ENCODE results near the gene KCNIP4. TPM values are rescaled to one million over a fixed set of nuclear protein-coding genes. Genes with fewer than 3 reads are reported as not detected.

KCNIP4 gene
- total RNA-seq, 3 donors from 2014 or later (not counting 1 experiment from before 2014, with no cell fraction given) = not detected

DNA sequence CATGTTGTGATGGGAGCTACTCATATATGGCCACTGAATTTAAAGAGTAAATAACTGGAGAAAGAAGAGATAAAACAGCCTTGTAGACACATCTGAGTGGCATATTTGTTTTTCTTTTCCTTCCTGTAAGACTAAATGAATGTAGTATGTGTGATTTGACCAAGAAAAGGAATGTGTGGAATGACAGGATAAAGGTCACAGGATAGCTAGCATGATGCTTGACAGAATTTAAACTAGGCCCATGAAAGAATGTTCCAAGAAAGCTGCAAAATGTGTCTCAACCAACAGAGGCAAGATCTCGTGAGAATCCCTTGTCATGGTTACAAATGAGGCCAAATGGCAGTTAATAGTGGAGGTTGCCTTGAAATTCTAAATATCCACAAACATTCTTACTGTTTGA, 137.0 kb downstream of the KCNIP4 start:
- H3K4me1 Mint-ChIP-seq = no peaks in the 10 kb centered on the region
- ATAC-seq = no peak
- intact Hi-C loops (cut with micrococcal nuclease) = no loop called here
- no peaks in the 10 kb centered on the region for H3K27me3 Mint-ChIP-seq (ENCODE audit: low read depth in 2 of 2)
- TF ChIP-seq, protein P1, sequence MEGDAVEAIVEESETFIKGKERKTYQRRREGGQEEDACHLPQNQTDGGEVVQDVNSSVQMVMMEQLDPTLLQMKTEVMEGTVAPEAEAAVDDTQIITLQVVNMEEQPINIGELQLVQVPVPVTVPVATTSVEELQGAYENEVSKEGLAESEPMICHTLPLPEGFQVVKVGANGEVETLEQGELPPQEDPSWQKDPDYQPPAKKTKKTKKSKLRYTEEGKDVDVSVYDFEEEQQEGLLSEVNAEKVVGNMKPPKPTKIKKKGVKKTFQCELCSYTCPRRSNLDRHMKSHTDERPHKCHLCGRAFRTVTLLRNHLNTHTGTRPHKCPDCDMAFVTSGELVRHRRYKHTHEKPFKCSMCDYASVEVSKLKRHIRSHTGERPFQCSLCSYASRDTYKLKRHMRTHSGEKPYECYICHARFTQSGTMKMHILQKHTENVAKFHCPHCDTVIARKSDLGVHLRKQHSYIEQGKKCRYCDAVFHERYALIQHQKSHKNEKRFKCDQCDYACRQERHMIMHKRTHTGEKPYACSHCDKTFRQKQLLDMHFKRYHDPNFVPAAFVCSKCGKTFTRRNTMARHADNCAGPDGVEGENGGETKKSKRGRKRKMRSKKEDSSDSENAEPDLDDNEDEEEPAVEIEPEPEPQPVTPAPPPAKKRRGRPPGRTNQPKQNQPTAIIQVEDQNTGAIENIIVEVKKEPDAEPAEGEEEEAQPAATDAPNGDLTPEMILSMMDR (IDR thresholded peaks at IDR 0.05) = no peak
- DNase-seq = no peak
- Histone ChIP-seq H3K27ac (ENCODE audit: low read length) (no peak overlapping the region), H3K9me3 (ENCODE audit: control insufficient read depth, insufficient read depth, low read length) (no peaks in the 10 kb centered on the region), H3K4me3 (ENCODE audit: low read length) (no peak overlapping the region), H3K27me3 (ENCODE audit: control insufficient read depth, insufficient read depth, low read length) (no peaks in the 10 kb centered on the region), H3K4me1 (ENCODE audit: control insufficient read depth, insufficient read depth, low read length) (no peaks in the 10 kb centered on the region), H3K36me3 (ENCODE audit: control insufficient read depth, insufficient read depth, low read length) (no peaks in the 10 kb centered on the region)
- no peak overlapping the region for H3K27ac Mint-ChIP-seq
- WGBS (ENCODE audit: insufficient coverage) = 63% methylated on average over 1 of the region's 1 CpG
- H3K4me3 Mint-ChIP-seq = no peak overlapping the region
- peaks cover 0 to 6% of the 10 kb centered on the region in 2 donors for H3K9me3 Mint-ChIP-seq
- no peaks in the 10 kb centered on the region for H3K36me3 Mint-ChIP-seq

DNA sequence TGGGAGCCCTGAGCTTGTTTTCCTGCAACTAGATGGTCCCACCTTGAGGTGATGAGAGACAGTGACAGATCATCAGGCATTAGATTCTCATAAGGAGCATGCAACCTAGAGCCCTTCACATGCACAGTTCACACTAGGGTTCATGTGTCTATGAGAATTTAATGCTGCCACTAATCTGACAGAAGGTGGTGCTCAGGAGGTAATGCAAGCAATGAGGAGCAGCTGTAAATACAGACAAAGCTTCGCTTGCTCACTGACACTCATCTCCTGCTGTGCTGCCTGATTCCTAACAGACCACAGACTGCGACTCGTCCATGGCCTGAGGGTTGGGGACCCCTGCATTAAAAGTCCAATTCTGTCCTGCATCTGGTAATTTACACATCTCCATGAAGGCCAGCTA, 141.6 kb downstream of the KCNIP4 start:
- no peak overlapping the region for H3K27ac Mint-ChIP-seq
- H3K36me3 Mint-ChIP-seq = no peaks in the 10 kb centered on the region
- no peak overlapping the region for H3K4me3 ChIP-seq (ENCODE audit: low read length)
- TF ChIP-seq, protein P1 (IDR thresholded peaks at IDR 0.05) = no peak
- H3K4me1 Mint-ChIP-seq = no peaks in the 10 kb centered on the region
- intact Hi-C loops (cut with micrococcal nuclease) = no loop called here
- H3K4me1 ChIP-seq (ENCODE audit: control insufficient read depth, insufficient read depth, low read length) = no peaks in the 10 kb centered on the region
- DNase-seq = no peak
- 82% methylated on average over 3 of the region's 3 CpGs for WGBS (ENCODE audit: insufficient coverage)
- no peaks in the 10 kb centered on the region for H3K9me3 Mint-ChIP-seq
- H3K27me3 ChIP-seq (ENCODE audit: control insufficient read depth, insufficient read depth, low read length) = no peaks in the 10 kb centered on the region
- ATAC-seq = no peak
- H3K27me3 Mint-ChIP-seq (ENCODE audit: low read depth in 2 of 2) = no peaks in the 10 kb centered on the region
- no peak overlapping the region for H3K4me3 Mint-ChIP-seq
- no peaks in the 10 kb centered on the region for H3K36me3 ChIP-seq (ENCODE audit: control insufficient read depth, insufficient read depth, low read length)
- H3K27ac ChIP-seq (ENCODE audit: low read length) = no peak overlapping the region
- H3K9me3 ChIP-seq (ENCODE audit: control insufficient read depth, insufficient read depth, low read length) = no peaks in the 10 kb centered on the region

GRCh38 chr4:21802406-21802805, 146.2 kb downstream of the KCNIP4 start:
- Histone ChIP-seq H3K27me3 (ENCODE audit: control insufficient read depth, insufficient read depth, low read length) (no peaks in the 10 kb centered on the region), H3K27ac (ENCODE audit: low read length) (no peak overlapping the region), H3K4me3 (ENCODE audit: low read length) (no peak overlapping the region), H3K4me1 (ENCODE audit: control insufficient read depth, insufficient read depth, low read length) (no peaks in the 10 kb centered on the region), H3K9me3 (ENCODE audit: control insufficient read depth, insufficient read depth, low read length) (no peaks in the 10 kb centered on the region), H3K36me3 (ENCODE audit: control insufficient read depth, insufficient read depth, low read length) (no peaks in the 10 kb centered on the region)
- intact Hi-C loops (cut with micrococcal nuclease) = no loop called here
- Mint-ChIP-seq H3K9me3 (no peaks in the 10 kb centered on the region), H3K4me3 (no peak overlapping the region), H3K27ac (no peak overlapping the region), H3K36me3 (no peaks in the 10 kb centered on the region), H3K27me3 (ENCODE audit: low read depth in 2 of 2) (no peaks in the 10 kb centered on the region), H3K4me1 (no peaks in the 10 kb centered on the region)
- DNase-seq (no peak), ATAC-seq (no peak)
- TF ChIP-seq, protein P1 (IDR thresholded peaks at IDR 0.05) = no peak
- WGBS (ENCODE audit: insufficient coverage) = 64% methylated on average over 1 of the region's 1 CpG

DNA sequence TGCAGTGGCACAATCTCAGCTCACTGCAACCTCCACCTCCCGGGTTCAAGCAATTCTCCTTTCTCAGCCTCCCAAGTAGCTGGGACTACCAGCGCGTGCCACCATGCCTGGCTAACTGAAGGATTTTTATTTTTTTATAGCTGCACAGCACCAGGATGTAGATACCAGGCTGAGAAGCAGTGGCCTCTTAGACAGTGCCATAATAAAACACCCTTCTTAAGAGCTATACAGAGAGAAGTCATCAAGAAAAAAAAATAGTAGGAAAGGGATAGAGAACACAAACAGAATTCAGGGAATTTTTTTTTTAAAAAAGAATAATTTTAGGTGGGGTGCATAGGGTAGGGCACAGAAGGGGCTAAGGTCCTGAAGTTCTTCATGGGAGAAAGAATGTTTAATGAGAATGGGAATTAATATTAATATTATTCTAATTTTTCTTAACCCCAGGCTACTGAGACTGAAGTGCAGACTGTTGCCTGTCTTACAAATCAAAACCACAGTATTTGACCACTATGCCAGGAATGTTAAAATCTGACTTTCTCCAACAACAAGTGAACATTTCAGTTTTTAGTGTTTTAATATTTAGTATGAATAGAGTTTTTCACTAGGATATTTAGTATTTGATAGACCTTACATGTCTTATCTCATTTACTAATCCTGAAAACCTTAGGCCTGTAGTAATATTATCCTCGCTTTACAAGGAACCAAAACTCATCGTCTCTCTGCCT, 146.7 kb downstream of the KCNIP4 start:
- TF ChIP-seq, protein P1 (IDR thresholded peaks at IDR 0.05) = no peak
- intact Hi-C loops (cut with micrococcal nuclease) = no loop called here
- Histone ChIP-seq H3K9me3 (ENCODE audit: control insufficient read depth, insufficient read depth, low read length) (no peaks in the 10 kb centered on the region), H3K27me3 (ENCODE audit: control insufficient read depth, insufficient read depth, low read length) (no peaks in the 10 kb centered on the region), H3K36me3 (ENCODE audit: control insufficient read depth, insufficient read depth, low read length) (no peaks in the 10 kb centered on the region), H3K4me1 (ENCODE audit: control insufficient read depth, insufficient read depth, low read length) (no peaks in the 10 kb centered on the region), H3K27ac (ENCODE audit: low read length) (no peak overlapping the region), H3K4me3 (ENCODE audit: low read length) (no peak overlapping the region)
- WGBS (ENCODE audit: insufficient coverage) = 95% methylated on average over 5 of the region's 5 CpGs
- Mint-ChIP-seq H3K4me3 (no peak overlapping the region), H3K27ac (no peak overlapping the region), H3K36me3 (no peaks in the 10 kb centered on the region), H3K27me3 (ENCODE audit: low read depth in 2 of 2) (no peaks in the 10 kb centered on the region), H3K4me1 (no peaks in the 10 kb centered on the region), H3K9me3 (no peaks in the 10 kb centered on the region)
- DNase-seq = no peak
- no peak for ATAC-seq
